ENCODE measurements around the gene CARF.

CARF gene

DNA sequence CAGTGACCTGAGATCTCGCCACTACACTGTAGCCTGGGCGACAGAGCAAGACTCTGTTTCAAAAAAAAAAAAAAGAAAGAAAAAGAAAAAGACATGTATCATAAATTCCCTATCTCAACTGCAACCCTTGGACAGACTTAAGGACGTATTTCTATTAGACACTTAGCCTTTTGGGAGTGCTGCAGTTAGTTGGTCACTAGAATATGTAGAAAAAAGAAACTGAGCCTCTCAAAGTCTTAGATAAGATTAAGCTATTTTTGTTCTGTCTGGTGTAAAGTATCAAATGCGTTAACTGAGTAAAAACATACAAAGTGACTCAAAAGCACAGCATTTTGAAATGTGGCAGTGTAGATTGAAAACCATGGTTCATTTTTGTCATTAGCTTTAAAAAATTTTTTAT, 109.9 kb downstream of the CARF start:
- no peak for DNase-seq

DNA sequence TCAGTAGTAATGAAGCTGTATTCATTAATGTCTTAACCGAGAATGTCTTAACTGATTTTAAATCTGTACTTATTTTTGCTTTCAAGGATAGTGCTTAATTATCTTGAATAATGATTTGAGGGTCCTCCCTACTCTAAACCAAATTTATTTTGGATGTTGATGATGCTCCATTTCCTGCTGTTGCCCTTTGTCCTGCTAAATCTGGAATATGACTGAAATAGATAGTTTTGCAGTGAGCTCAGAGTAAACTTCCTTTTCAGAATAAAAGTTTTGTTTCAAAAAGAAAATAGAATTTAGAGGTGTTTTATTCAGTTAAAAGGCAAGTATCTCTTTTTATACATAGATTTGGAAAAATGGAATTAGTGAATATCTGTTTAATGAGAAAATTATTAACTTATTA, 110.7 kb downstream of the CARF start:
- DNase-seq, result no peak

DNA sequence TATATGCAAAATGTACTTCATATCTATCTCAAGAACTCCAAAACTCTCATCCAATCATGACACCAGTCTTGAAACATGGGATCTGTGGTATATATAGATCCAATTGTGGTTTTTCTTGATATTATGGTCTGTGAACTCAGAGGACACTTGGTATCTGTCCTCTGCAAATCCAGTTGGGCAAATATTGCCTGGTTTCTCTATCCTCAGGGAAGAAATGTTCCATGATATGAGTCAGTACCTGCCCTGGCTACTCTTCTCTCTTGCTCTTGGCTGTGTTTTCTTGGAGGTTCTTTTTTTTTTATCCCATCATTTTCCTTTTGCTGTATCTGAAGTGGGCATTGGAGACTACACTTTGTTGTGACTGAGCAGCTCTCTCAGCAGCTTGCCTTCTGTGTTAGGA, 113.5 kb downstream of the CARF start:
- no peak for DNase-seq

DNA sequence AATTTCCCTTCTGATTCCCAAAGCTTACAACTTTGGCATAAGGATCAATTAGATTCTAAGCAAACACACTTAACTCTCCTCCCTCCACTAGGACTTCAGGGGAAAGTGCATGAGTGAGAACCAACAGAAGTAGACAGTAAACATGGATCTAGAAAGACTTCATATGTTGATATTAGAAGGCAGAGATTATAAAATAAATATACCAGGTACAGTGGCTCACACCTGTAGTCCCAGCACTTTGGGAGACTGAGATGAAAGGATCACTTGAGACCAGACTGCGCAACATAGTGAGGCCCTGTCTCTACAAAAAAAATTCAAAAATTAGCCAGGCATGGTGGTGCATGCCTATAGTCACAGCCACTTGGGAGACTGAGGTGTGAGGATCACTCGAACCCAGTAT, 118.5 kb downstream of the CARF start:
- no peak for DNase-seq

DNA sequence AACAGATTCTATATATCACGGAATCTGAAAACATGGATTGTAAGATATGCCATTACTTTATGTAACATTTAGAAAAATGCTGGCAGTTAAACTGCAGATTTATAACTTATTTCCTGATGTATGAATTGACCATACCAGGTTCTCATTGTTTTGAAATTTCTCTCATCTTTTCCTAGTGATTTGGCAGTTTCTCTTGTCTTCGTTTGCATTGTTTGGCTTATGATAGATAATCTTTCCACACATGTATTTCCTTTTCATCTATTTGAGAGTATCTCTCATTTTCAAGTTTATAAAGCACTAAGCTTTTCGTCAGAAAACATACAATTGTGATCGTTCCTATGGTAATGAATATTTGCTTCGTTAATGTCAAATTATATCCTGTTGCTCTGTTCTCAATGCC, 118.9 kb downstream of the CARF start:
- DNase-seq, result no peak

DNA sequence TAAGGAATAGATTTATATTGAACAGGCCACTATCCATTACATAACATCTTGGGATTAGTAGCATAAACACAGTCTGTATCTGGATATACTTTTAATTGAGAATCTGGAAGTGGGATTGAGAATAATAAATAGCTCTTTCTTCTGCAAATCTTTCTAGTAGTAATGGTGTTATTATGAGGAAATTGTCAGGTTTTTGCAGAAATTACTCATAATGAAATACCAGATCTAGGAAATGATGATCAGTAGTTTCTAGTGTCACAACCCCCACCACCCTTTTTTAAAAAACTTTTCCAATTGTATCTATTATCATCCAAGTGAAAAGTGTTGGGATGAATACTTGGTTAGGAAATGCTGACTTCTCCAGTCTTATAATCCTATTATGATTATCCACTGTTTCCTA, 121.3 kb downstream of the CARF start:
- no peak for DNase-seq

DNA sequence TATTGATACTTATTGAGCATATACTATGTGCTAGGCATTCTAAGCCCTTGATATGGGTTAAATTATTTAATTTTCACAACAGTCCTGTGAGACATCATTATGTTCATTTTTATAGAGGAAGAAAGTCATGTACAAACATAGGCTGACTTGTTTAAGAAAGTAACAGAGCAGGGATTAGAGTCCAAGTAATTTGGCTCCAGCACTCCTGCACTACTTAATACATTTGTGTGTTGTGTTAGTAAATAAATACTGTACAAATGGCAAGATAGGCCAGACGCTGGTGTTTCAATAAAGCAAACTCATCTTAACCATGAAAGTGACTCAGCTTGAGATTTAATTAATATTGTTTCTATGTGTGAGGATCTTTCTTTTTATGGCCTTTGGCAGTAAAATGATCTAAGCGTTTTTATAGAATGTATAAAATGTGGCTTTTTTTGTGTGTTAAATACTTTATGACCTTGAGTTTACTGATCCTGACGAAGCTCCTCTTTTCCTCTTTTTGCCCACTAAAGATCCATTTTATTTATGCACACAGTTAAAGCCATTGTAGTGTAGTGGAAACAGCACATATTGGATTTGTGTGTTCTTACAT, 123.9 kb downstream of the CARF start:
- DNase-seq, result no peak
